ENCODE measurements around the gene PEAR1. TPM values are rescaled to one million over a fixed set of nuclear protein-coding genes. Genes with fewer than 3 reads are reported as not detected.

Gene PEAR1
- polyA plus RNA-seq, 2 of the 4 experiments (the other 2 are of a cell fraction), result 1.7 to 5.0 TPM

DNA sequence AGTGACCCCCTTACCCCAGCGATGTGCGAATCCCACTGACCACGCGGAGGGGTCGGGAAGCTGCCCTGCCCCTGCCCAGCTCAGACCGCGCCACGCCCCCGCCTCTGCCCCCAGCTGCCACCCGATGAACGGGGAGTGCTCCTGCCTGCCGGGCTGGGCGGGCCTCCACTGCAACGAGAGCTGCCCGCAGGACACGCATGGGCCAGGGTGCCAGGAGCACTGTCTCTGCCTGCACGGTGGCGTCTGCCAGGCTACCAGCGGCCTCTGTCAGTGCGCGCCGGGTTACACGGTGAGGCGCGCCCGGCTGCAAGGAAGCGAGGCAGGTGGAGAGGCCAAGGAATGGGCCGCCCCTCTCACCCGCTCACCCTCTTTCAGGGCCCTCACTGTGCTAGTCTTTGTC, 15.0 kb downstream of the PEAR1 start:
- Histone ChIP-seq H3K4me2 (no peak overlapping the region), H3K27ac (no peak overlapping the region), H3K4me1 (peaks cover 20% of the 10 kb centered on the region), H3K4me3 (no peak overlapping the region), H3K9me3 (no peaks in the 10 kb centered on the region)
- ChIA-PET POLR2A (no interaction called here), CTCF (interaction anchor here (0.6 to 6.7 kb wide), 6 partner anchors 9 to 220 kb away, joined by 3 to 89 read pairs (median 4); partner anchors contain the start of genes INSRR and NTRK1)
- TF ChIP-seq EP300 (IDR thresholded peaks at IDR 0.05) (no peak), EHMT2 (IDR thresholded peaks at IDR 0.05; ENCODE audit: low read depth) (no peak), HOXA7 (CRISPR knock-in tag; IDR thresholded peaks at IDR 0.05) (no peak), PHF8 (IDR thresholded peaks at IDR 0.05; ENCODE audit: borderline replicate concordance, low read depth) (no peak), RAD21 (conservative IDR thresholded peaks at IDR 0.05 in 1 of 2, IDR thresholded peaks at IDR 0.05 in 1 of 2) (no peak), NFE2L2 (conservative IDR thresholded peaks at IDR 0.05; ENCODE audit: low read length) (no peak), ZNF302 (CRISPR knock-in tag; IDR thresholded peaks at IDR 0.05) (no peak)
- TF ChIP-seq, protein P1, sequence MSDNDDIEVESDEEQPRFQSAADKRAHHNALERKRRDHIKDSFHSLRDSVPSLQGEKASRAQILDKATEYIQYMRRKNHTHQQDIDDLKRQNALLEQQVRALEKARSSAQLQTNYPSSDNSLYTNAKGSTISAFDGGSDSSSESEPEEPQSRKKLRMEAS (IDR thresholded peaks at IDR 0.05), result no peak
- 91% methylated on average over 22 of the region's 29 CpGs for WGBS (ENCODE audit: missing lambda C conversion rate)
- ATAC-seq, result no peak
- no peak for FAIRE-seq
- DNase-seq (ENCODE audit: low read depth in 1 of 2, low spot score in 1 of 2), result no peak

DNA sequence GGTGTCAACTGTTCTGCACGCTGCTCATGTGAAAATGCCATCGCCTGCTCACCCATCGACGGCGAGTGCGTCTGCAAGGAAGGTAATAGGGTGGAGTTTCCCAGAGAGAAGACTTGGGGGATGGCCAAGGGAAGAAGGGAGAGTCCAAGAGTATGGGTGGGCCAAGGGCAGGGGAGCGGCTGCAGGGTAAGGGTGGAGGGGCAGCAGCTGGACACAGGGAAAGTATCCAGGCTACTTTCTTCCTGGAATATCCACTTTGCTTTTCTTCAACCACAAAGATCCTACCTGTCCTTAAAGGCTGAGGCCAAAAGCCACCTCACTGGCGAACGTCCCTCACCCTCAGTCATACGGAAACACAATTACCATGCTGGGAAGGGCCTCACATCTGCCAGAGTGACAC, 15.4 kb downstream of the PEAR1 start:
- H3K4me1 ChIP-seq, result peaks cover 20% of the 10 kb centered on the region
- WGBS (ENCODE audit: missing lambda C conversion rate), result 89% methylated on average over 10 of the region's 10 CpGs
- no peak overlapping the region for H3K4me2 ChIP-seq
- no peak for DNase-seq (ENCODE audit: low read depth in 1 of 2, low spot score in 1 of 2)
- H3K4me3 ChIP-seq, result no peak overlapping the region
- no peak for FAIRE-seq
- no peak overlapping the region for H3K27ac ChIP-seq
- H3K9me3 ChIP-seq, result no peaks in the 10 kb centered on the region
- CTCF ChIA-PET, result interaction anchor here (0.7 to 6.7 kb wide), 8 partner anchors 8 to 220 kb away, joined by 3 to 102 read pairs (median 5); partner anchors contain the start of genes INSRR, NTRK1 and PEAR1
- ATAC-seq, result no peak
- POLR2A ChIA-PET, result no interaction called here
- TF ChIP-seq CBX8 (IDR thresholded peaks at IDR 0.05) (no peak), SMC3 (IDR thresholded peaks at IDR 0.05) (no peak), RCOR1 (IDR thresholded peaks at IDR 0.05; ENCODE audit: low read depth, low read length) (no peak), SREBF2 (IDR thresholded peaks at IDR 0.05) (no peak), MYC (IDR thresholded peaks at IDR 0.05; ENCODE audit: borderline replicate concordance, low read length) (no peak), PBX3 (IDR thresholded peaks at IDR 0.05) (no peak), HEYL (CRISPR knock-in tag; IDR thresholded peaks at IDR 0.05) (no peak), NR3C1 (IDR thresholded peaks at IDR 0.05) (no peak), EHMT2 (IDR thresholded peaks at IDR 0.05; ENCODE audit: low read depth) (no peak)

DNA sequence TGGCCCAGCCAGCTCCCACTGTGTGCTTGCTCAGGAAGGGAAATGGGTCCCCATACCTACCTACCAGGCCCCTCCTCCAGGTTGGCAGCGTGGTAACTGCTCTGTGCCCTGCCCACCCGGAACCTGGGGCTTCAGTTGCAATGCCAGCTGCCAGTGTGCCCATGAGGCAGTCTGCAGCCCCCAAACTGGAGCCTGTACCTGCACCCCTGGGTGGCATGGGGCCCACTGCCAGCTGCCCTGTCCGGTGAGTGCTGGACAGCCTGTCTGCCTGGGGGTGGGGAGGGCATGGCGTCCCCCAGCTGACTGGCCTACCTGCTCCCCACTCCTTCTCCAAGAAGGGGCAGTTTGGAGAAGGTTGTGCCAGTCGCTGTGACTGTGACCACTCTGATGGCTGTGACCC, 16.2 kb downstream of the PEAR1 start:
- Histone ChIP-seq H3K4me2 (no peak overlapping the region), H3K4me3 (no peak overlapping the region), H3K27ac (peak overlapping the region in 1 of 2 experiments; percentile 25; a peak in 1 of 6 replicates), H3K9me3 (no peaks in the 10 kb centered on the region), H3K4me1 (peaks cover 20% of the 10 kb centered on the region)
- TF ChIP-seq CHD2 (IDR thresholded peaks at IDR 0.05; ENCODE audit: low read length, partially characterized antibody) (no peak), REST (IDR thresholded peaks at IDR 0.05) (no peak), CHD4 (IDR thresholded peaks at IDR 0.05; ENCODE audit: borderline replicate concordance) (no peak), ZC3H11A (IDR thresholded peaks at IDR 0.05) (no peak), KDM1A (IDR thresholded peaks at IDR 0.05; ENCODE audit: low read depth) (no peak), MAZ (IDR thresholded peaks at IDR 0.05; ENCODE audit: borderline replicate concordance, low read depth, low read length) (no peak), JUNB (IDR thresholded peaks at IDR 0.05) (no peak)
- no peak for FAIRE-seq
- DNase-seq (ENCODE audit: low read depth in 1 of 2, low spot score in 1 of 2), result no peak
- WGBS (ENCODE audit: missing lambda C conversion rate), result 80% methylated on average over 1 of the region's 5 CpGs
- POLR2A ChIA-PET, result interaction anchor here (1.3 kb wide), 1 partner anchor 13 kb away, joined by 4 read pairs; no protein-coding TSS in a partner anchor
- CTCF ChIA-PET, result interaction anchor here (0.7 to 6.7 kb wide), 11 partner anchors 17 to 221 kb away, joined by 3 to 102 read pairs (median 5); partner anchors contain the start of genes INSRR, NTRK1 and PEAR1
- ATAC-seq, result no peak

Measured in A549 (cell line).